ENCODE results near the gene MED10.
"Not testable (repeated sequence)": the region's sequence is repeated elsewhere in the genome, so short reads cannot be mapped to it uniquely, and the experiment has no call there.

The MED10 gene

GRCh38 chr5:6372251-6373080 lies 5.9 kb downstream of the MED10 start:
- no peak for DNase-seq

DNA sequence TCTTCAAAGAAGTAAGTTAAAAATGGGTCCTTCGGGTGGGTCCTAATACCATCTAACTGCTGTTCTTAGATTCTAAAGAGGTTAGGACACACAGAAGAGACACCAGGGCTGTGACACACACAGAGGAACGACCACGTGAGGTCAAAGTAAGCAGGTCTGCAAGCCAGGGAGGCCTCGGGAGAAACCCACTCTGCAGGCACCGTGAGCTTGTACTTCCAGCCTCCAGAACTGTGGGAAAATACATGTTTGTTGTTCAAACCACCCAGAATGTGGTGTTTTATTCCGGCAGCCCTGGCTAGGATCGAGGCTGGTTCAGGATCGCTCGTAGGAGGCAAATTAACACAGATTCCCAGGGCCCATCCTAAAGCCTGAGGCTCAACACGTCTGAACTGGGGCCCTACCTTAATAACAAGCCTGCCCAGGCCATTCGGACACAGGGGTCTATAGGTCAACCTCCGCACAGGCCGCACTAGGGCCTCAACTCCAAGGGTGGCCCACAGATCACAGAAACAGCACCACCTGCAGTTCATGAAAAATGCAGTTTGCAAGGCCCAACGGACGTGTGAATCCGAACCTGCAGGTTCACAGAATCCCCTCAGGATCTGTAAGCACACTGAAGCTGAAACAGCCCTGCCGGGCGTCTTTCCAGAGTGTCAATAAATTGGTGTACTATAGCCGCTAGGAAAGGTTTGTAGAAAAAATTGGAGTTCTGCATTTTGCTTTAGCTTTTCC lies 7.1 kb downstream of the MED10 start:
- no peak for DNase-seq

DNA sequence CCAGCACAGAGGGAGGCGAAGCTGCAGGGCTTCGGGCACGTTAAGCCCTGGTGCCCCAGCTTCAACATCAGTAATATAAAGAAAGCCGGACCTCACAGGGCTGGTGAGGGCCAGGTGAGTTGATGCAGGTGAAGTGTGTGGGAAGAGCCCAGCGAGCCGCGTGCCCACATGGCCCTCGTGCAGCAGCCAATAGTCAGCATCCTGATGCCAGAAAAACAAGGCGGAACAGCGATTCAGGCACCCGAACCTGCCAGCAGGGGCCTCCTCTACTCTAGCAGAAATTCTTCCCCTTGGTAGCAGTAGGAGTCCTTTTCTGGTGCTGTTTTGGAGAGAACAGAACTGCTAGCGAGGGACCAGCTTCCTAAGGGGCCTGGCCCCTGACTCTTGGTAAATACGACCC lies 7.8 kb downstream of the MED10 start:
- no peak for DNase-seq

DNA sequence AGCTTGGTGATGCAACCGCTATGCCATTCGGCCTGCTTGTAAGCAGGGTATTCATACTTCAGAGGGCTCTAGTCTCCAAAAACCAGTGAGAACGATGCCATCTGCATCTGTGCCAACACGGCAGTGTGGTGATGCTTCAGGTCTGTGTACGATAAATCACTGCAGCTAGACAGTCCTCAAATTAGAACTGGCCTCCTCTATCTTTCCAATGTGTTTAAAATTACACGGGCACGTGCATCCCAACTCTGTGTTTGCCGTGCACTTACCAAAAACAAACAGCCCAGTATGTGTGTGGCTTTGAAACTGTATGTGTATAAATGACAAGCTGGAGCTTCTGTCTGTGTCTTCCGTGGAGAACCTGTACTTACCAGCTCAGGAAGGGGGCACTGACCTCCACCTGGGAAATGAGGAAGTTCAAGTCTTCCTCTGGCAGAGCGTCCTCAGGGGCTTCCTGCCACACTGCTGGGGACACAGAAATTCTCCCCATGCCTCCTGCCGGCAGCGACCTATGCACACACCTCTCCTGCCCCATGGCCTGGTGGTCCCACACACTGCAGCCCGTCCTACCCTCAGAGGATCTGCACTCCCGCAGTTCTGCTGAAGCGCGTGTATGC lies 12.3 kb downstream of the MED10 start:
- no peak for DNase-seq

DNA sequence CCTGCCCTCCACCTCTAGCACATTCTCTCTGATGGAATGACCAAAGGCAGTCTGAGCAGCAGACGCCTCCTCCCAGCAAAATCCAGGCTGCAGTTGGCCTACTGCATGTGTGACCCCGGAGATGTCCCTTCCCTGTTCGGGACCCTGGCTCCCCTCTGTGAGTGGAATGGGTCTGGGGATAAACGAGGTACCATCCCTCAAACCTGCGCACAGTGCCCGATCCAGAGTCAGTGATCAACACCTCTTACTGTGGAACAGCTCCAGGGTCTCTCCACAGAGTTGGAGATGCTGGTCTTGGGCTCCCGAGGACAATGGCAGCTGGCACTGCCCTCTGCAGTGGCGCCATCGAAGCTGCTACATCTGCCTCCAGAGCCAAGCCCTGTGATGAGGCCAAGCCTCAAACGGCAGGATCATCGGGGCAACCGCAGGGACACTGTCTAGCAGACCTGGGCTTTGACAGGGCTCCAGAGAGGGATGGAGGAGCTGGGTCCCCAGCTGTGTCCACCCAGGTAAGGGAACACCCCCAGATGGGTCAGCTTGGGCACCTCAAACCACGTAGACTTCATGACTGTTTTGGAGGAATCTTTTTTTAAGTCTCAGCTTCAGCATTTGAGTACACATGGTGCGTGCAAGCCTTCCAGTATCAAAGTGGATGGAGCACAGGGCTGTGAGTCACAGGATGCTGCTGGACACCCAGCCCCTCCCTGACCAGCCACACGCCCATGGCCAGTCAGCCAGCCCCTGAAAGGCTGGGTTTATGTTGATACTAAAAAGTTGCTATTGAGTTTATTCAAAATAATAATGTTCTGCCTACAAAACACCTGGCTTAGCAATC lies 13.0 kb downstream of the MED10 start:
- no peak for DNase-seq

DNA sequence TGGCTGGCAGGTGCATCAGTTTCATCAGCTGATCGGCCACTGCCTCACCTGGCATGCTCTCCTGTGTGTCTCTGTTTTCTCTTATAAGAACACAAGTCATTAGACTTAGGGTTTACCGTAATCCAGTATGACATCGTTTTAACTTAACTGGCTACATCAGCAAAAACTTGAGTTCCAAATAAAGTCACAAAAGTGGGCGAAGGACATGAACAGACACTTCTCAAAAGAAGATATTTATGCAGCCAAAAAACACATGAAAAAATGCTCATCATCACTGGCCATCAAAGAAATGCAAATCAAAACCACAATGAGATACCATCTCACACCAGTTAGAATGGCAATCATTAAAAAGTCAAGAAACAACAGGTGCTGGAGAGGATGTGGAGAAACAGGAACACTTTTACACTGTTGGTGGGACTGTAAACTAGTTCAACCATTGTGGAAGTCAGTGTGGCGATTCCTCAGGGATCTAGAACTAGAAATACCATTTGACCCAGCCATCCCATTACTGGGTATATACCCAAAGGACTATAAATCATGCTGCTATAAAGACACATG lies 14.8 kb downstream of the MED10 start:
- not testable (repeated sequence) for DNase-seq

GRCh38 chr5:6362846-6363245 lies 15.5 kb downstream of the MED10 start:
- DNase-seq: no peak

GRCh38 chr5:6361101-6361500 lies 17.2 kb downstream of the MED10 start:
- no peak for DNase-seq

- DNase-seq: no peak
Observed at GRCh38 chr5:6360323-6361072, 17.8 kb downstream of the MED10 start.

DNA sequence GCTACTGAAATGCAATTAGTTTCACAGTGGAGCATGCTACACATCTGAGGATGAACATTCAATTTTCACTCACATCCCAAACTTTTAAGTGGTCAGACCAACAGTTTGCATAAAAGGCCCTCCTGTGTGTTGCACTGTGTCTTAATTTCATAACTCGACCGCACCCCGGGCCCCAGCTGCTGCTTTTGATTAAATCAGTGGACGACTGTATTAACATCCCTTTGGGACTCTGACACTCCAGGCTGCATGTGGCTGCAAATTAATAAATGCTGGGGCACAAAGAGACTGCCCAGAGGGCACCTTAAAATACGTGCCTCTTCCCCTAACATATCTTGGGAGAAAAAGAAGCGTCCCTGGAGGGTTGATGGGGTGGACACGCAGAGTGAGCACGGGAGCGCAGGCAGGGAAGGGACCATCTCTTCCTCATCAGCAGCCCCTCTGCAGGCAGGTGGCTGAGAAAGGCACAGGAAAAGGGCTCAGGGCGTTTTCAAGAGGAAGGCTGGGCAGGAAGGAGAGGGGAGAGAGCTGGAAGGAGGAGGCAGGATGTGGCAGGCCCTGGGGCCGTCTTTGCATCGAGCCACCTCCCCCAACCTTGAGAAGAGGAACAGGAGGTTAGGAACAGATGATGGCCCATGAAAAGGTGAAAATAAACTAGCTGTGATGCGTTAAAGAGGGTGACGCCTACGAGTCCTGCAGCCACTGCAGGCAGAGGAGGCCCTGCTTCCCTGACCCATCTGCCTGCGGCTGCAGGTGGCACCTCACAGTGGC lies 18.6 kb downstream of the MED10 start:
- DNase-seq: no peak

GRCh38 chr5:6358434-6358820 lies 19.9 kb downstream of the MED10 start:
- DNase-seq: no peak

DNA sequence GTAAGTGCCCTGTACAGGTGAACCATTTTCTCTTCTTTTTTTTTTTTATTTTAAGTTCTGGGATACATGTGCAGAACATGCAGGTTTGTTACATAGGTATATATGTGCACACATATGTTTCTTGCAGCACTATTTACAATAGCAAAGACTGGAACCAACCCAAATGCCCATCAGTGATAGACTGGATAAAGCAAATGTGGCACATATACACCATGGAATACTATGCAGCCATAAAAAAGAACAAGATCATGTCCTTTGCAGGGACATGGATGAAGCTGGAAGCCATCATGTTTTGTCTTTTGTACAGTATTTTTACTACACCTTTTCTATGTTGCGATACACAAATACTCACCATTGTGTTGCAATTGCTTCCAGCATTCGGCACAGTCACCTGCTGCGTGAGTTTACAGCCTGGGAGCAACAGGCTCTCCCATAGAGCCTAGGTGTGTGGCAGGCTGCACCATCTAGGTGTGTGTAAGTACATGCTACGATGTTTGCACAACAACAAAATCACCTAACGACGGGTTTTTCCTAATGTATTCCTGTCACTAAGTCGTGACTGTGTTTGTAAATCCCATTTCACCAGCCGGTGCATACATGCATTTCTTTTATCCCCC lies 20.4 kb downstream of the MED10 start:
- DNase-seq: not testable (repeated sequence)

- no peak for DNase-seq
Observed at GRCh38 chr5:6356578-6357164, 21.7 kb downstream of the MED10 start.

DNA sequence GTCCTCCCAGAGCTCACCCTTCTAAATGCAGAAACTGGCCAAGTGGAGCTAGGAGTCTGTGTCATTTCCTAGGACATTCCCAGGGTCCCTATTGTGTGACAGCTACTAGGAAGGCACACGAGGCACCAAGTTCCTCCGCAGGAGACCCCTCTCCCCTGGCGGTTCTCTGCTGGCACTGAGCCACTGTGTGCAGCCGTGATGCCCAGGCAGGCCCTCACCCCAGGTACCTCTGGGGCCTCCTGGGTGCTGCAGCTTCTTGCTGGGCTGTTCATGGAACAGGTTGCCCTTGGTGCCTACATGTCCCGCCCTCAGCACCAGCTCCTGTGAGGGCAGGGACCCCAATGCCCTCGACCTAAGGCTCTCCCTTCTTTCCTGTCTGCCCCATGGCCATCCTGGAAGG lies 23.1 kb downstream of the MED10 start:
- DNase-seq: no peak

DNA sequence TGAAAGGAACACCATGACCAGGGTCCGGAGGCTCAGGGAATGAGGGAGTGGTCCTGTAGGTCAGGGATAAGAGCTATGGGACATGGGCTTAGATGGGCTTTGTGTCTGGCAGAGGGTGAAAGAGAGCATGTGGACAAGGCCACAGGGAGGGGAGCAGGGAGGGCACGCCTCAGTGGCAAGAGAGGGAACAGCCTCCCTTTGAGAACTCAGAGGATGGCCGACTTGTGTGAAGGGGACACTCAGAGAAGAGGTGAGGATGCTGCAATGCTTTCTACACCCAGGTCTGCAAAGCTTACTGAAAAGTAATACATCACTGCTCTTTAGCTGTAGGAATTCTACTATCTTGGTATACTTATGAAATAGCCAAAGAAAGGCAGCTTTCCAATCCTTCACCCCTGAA lies 23.5 kb downstream of the MED10 start:
- DNase-seq: no peak

DNA sequence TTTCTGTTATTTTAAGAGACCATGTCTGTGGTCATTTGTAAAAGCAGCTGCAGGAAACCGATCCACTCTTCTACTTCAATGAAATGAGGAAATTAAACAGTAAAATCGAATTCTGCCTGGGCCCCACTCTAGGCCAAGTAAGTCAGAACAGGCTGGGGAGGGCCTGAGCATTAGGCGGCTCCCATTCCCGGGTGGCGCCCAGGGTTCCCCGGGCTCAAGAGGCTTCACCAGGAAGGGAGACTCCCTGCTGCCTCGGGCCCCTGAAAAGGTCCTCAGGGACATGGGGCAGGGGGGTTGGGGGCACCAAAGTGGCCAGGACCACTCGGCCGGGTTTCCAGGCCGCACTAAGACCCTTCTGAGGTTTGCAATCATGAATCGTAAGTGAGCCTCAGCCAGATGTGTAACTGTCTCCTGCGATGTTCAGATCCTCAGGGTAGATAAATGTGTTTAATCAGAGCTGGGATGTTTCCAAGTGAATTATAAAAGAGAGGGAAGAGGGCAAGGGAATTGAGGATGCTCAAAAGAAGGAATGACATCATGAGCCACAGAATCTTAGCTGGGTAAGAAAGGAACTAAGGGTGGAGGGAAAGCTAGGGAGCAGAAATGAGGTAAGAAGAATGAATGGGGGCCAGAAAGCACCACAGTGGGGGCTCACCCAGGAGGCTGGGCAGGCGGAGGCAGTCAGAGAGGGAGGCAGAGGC lies 24.6 kb downstream of the MED10 start:
- no peak for DNase-seq

DNA sequence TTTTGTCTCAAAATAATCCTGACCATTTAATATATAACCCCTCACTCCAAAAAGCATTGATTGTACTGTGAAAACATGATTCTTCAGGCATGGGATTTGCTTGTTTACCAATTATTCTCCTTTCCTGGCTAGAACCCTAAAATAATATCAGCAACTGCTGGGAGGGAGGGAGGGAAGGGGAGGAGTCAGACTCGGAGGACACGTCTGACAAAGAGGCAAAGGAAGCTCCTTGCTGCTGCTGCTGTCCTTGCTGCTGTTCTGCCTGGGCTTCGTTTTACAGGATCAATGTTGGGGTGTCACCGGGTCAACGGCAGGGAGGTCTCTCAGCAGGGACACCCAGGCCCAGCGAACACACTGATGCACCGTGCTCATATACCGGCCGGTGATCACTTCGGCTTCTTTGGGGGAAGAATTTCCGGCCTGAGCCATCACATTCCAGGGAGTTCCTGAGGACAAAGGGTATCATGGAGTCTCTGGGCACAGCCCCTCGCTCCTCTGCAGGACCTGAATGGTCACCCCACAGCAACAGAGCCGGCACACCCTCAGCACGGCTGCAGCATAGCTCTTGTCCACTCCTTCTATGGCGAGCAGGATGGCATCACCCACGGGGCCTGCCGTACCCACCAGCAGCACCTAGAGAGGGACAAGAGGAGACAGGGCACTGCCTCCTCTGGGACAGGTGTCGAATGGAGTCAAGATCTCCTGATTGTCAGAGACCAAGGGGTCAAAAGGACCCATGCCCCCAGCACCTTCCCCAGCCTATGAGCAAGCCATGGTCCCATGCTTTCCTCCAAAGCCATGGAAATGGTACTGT lies 27.9 kb downstream of the MED10 start:
- no peak for DNase-seq

GRCh38 chr5:6349387-6349786 lies 29.0 kb downstream of the MED10 start:
- no peak for DNase-seq

Data from kidney glomerular epithelial cell (primary cell).